Measurements from ENCODE around the gene RAMP1.

- no peak for TF ChIP-seq ZNF384 (IDR thresholded peaks at IDR 0.05)
- TF ChIP-seq SP1 (IDR thresholded peaks at IDR 0.05): no peak
- no peak for TF ChIP-seq ARNT (IDR thresholded peaks at IDR 0.05)
- TF ChIP-seq FOXA1 (IDR thresholded peaks at IDR 0.05): no peak
- no peak for TF ChIP-seq FOXM1 (IDR thresholded peaks at IDR 0.05; ENCODE audit: borderline replicate concordance)
- no peak for TF ChIP-seq TARDBP (IDR thresholded peaks at IDR 0.05)
- no peak for TF ChIP-seq NFRKB (IDR thresholded peaks at IDR 0.05)
- TF ChIP-seq SUZ12 (IDR thresholded peaks at IDR 0.05): no peak
- TF ChIP-seq LEF1 (IDR thresholded peaks at IDR 0.05; ENCODE audit: borderline replicate concordance): no peak
- no peak for TF ChIP-seq BHLHE40 (IDR thresholded peaks at IDR 0.05; ENCODE audit: borderline replicate concordance)
- no peak for TF ChIP-seq HDGF (IDR thresholded peaks at IDR 0.05; ENCODE audit: borderline replicate concordance)
- no peak for TF ChIP-seq FOXK2 (IDR thresholded peaks at IDR 0.05)
- TF ChIP-seq PKNOX1 (IDR thresholded peaks at IDR 0.05): no peak
- TF ChIP-seq CTBP1 (IDR thresholded peaks at IDR 0.05; ENCODE audit: borderline replicate concordance): no peak
Observed at GRCh38 chr2:237889811-237890210, 30.4 kb downstream of the RAMP1 start.

Measured in HEK293T (cell line).